Activated CD8-positive, alpha-beta memory T cell treated with anti-CD3 and anti-CD28 coated beads, Interleukin-2, amount 50 U/mL, for 24 hours (primary cell): ENCODE data around the gene HDAC2.
A peak's percentile ranks its signal among the peaks of the same experiment; 100 is the strongest.
"Not testable (repeated sequence)": the region's sequence is repeated elsewhere in the genome, so short reads cannot be mapped to it uniquely, and the experiment has no call there.

Source experiments
- DNase-seq: peaks from one replicate; pipeline ENCODE4 v3.0.0-alpha.2; 2020; ENCODE audit errors: extremely low read depth

The HDAC2 gene

DNA sequence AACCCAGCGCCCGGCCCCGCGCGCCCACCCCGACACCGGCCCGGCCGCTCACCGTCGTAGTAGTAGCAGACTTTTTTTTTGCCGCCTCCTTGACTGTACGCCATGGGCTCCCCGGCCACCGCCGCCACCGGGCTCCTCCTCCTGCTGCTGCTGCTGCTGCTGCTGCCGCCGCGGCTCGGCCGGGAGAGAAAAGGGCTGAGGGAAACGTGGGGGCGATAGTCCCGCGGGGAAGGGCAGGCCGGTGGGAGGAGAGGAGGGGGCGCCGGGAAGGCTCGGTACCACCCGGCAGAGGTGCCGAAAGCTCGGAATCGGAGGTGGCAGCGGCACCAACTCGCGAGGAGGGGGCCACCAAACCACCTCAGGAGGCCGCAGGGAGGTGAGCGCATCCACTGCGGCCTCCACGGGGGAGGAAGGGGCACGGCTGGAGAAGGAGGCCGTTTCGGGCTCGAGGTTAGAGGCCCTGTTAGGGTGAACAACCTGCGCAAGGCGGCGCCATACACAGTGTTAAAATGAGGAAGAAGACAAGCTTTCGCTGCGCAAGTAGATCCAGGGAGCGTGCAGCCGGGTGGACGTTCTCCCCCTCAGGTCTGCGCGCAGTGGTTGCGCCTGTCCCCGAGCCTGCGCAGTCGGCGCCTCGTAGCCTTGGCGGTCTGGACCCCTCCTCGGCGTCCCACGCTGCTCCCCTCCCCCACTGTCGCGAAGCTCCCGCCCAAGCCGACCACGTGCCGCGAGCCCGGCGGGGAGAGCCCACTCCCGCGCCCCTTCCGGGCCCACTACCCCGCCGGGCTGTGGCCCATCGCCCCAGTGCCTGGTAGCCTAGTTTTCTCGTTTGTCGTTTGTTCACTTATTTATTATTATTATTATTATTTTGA lies at the start of gene HDAC2:
HDAC2 (minus strand) TSS at position 344 of the 872 bp plus-strand sequence; CDS start at position 104, 240 bp downstream.
- DNase-seq = peak; percentile 71

DNA sequence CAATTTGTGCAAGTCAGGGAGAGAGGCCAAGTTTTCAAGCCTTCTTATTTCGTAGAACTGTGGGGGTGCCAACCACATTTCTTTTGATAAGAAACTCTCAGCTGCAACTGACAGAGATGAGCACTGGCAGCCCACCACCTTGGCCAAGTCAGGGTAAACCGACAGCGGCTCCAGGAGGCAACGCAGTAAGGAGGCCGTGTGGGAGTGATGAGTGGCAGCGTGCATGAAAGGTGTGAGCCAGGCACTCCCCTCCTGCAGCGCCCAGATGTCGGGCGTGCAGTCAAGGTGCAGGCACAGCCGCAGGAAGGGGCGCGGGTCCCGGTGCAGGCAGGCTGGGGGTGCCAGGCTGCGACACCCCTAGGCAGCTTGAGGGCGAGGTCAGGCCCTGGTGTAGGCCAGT lies 49.2 kb upstream of the HDAC2 start:
- no peak for DNase-seq

DNA sequence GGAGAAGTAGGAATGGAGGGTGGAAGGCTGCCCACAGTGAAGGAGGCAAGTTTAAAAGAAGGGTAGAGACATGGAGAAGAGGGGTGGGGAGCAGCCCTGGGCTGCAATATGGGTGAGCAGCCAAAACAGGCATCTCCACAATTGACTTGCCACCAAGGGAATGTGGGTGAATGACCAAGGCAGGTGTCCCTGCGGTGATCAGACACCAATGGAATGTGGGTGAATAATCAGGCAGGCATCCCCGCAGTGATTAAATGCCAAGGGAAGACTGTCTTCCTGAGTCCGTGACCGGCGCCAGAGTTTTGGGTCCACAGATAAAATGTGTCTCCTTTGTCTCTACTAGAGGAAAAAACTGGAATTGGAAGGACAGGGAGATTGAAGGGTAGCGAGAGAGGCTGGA lies 46.2 kb upstream of the HDAC2 start:
- not testable (repeated sequence) for DNase-seq

DNA sequence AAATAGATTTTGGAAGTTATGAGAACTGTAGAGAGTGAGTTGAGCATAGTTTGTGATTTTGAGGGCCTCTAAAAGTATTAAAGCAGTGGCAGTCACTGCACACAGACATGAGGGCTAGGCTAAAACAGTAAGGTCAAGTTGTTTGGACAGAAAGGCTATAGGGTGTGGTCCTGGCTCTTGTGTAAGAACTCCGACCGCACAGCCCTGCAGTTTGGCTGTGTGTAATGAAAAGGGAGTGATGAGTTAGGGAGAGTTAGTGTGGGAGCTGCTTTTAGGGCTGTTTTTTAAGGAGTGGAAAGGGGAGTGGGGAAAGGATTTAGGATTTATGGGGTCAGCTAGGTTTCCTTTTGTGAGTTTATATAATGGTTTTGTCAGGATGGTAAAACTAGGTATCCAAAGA lies 43.2 kb upstream of the HDAC2 start:
- not testable (repeated sequence) for DNase-seq

DNA sequence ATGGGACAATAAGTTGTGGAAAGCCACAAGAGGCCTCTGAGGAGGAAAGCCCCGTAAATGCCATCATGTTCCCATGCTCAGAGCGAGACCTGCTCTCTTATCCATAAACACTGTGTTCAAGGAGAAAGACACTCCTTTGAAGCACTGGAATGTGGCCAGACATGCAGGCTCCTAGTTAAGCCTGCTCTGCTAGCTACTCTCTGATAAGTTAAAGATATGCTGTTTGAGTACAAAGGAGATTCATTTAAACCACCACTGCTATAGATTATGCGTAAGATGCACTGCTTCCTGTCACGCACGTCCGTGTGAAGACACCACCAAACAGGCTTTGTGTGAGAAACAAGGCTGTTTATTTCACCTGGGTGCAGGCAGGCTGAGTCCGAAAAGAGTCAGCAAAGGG lies 40.5 kb upstream of the HDAC2 start:
- not testable (repeated sequence) for DNase-seq

DNA sequence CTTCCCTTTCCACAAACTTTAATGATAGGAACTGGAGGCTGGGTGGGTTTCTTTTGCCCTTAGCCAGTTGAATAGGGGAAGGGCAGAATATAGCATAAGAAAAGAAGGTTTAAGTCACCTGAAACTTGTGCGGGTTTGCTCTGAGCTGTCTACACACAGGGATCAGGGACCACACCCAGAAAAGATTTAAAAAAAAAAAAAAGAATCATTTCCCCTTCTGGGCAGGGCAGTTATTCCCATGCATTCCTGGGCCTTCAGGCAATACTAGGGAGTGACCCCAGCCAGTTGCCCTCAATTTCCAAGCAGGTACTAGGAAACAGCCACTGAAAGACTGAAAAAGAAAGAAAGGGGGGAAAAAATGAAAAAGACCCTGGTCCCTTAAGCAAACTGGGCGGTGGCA lies 39.6 kb upstream of the HDAC2 start:
- DNase-seq = no peak

DNA sequence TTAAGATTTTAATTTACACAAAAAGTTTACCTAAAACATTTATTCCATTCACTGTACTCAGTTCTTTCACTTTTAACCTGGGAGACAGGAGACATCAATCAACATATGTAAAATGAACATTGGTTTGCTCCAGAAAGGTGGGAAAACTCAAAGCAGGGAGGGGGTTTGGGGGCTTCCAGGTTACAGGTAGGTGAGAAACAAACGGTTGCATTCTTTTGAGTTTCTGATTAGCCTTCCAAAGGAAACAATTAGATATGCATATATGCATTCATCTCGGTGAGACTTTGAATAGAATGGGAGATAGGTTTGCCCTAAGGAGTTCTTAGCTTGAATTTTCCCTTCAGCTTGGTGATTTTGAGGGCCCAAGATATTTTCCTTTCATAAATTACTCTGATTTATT lies 38.2 kb upstream of the HDAC2 start:
- DNase-seq = no peak

DNA sequence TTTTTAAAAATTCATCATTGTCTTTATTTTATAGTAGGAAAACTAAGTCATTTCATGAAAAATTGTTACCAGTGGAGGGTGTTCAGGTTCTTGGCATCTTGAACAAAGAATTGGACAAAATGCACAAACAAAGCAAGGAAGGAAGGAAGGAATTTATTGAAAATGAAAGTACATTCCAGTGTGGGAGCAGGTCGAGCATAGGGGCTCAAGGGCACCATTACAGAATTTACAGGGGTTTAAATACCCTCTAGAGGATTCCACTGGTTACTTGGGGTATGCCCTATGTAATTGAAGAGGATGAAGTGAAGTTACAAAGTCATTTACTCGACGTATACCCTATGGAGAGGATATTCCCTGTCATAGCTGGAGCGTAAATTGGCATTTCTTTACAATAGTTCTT lies 37.4 kb upstream of the HDAC2 start:
- no peak for DNase-seq

DNA sequence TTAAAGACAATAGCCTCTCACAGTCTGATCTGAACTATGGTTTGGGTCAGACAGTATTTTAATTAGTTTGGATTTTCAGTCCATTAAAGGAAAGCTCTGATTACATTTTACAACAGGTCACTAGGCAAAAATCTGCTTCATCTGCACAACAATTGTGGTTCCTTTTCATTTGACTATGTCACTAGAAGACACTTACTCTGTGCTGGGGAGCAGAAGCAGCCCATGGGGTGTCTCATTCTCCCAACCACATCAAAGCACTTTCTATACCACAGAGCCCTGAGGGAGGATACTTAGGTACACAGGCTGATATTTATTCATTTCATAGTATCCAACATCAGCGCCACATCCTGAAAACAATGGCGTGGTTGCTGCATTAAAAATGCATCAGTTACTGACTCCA lies 36.6 kb upstream of the HDAC2 start:
- no peak for DNase-seq

DNA sequence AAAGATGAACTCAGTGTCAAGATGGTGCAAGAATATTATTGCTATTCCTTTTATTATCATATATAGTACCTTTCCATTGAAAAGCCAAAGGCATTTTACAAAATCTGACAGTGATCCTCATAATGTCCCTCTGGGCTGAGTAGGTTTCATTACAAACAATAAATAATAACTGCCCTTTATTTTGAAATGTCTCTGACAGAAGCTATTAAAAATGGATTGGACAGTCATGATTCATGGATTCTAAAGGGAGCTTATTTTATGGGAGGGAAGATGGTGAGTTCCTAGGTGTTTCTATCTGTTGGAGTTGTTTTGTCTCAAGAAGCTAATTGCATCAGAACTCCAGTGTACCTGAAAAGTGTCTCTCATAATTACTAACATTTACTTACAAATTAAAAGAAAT lies 30.4 kb upstream of the HDAC2 start:
- no peak for DNase-seq

DNA sequence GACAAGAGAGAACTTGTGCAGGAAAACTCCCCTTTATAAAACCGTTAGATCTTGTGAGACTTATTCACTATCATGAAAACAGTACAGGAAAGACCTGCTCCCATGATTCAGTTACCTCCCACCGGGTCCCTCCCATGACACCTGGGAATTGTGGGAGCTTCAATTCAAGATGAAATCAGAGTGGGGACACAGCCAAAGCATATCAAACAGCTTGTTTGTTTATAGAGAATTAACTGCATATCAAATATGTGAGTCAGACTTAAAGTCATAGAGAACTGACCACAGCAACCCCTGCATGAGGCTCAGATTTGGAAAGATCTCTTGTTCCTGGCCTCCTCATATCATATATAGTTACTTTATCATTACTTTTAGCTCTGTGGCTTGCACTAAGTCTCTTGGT lies 29.1 kb upstream of the HDAC2 start:
- no peak for DNase-seq

DNA sequence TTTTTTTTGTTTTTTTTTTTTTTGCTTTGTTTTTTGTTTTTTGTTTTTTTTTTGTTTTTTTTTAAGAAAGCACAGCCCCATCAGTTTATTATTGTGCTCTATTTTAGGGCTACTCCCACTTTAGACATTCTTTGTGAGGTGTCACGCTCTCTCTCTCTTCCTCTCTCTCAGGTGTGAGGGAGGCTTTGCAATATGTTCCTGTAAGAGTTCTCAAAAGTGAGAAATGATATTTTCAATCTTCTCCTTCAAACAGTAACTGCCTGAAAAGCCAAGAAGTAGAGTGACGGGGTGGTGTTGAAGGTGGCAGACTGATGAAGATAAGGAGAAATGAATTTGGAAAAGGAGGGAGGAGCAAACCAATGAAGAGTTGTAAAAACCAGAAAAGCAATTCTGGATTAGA lies 28.3 kb upstream of the HDAC2 start:
- no peak for DNase-seq

DNA sequence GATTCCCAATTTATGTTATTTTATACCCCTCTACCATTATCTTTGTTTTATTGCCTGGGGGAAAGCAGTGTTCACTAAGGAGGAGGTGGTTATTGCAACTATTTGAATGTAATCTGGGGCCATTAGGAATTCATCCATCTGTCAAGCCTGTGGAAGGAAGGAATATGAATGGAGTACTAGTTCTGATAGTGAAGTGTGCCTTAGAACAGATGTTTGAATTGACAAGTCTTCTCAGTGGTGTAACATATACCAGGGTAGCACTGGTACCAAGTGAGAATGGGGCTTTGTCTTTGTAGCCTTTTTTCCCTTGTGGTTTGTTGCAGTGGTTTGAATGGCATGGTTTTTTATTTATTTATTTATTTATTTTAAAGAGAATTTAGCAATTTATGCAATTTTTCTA lies 27.9 kb upstream of the HDAC2 start:
- DNase-seq = no peak

DNA sequence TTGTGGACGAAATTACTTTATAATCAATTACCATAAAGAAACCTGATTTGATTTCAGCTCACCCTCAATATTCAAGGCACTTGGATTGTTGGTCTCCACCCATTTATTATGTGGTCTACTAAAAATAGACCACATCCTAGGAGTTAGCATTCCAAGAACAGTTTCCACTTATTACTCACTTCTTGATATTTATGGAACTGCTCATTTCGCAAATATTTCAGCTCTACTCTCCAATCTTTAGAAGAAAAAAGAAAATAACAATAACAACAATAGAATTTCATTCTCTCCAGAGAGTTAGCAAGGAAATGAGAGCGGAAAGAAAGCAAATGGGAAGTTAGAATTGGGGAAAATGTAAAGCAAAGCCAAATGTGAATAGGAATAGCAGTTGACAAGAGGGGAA lies 26.2 kb upstream of the HDAC2 start:
- DNase-seq = no peak

DNA sequence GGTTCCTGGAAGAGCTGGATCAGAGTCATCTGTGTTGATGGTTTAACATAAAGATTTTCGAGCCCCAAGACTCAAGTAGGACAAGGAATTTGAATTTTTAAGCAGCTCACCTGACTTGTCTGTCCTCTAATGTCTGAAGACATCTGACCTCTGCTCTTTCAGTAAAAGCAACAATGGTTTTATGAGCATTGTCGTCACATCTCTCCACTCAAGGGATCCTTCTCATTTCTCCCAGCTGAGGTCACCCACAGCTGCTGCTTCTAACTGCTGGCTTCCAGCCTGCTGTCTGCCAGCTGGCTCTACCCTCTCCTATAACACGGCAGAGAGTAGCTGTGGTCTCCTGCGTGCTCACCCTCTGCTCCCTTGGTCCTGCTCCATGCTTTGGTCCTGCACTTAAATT lies 24.7 kb upstream of the HDAC2 start:
- no peak for DNase-seq

DNA sequence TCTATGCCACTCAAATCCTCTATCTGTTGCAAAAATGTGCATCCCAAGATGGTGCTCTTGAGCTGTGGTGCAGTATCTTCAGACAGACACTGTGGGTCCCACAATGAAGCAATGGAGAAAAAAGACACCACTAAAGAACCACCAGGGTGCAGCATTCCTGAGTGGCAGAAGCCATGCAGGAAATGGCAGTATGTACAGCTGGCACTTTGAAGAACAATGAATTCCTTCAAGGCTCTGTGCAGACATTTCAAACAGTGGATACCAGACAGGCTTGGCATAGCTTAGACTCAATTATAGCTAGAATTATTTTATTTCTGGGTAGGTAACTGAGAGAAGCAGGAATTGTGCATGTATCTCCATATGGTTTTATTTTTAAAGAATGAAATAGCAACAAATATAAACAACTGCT lies 24.0 kb upstream of the HDAC2 start:
- no peak for DNase-seq

DNA sequence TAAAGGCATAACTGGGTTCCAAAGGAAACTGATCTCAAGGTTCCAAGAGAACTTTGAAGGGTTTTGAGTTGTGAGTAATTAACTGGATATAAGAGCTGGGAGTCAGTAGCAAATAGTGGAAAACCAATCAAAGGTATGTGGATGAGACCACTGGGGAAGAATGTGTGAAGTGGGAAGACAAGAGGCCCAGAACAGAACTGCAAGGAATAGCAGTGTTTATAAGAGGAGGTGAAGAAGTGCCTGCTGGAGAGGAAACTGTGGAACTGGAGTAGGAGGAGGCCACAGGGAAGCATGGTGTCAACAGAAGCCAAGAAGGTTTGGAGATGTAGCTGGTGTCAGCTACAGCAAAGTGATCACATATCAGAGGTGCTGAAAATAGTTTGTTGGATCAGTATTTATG lies 18.7 kb upstream of the HDAC2 start:
- no peak for DNase-seq

DNA sequence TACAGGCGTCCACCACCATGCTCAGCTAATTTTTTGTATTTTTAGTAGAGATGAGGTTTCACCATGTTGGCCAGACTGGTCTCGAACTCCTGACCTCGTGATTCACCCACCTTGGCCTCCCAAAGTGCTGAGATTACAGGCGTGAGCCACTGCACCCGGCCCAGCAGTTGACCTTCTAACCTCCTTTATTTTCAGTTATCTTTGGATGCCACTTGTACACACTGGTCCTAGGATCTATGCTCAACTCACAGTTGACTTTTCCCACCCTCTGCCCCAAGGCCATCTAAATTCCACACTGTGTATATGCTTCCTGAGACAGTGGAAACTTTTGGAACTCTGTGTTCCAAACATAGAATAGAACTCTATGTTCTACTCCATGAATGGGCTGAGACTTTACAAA lies 11.7 kb upstream of the HDAC2 start:
- not testable (repeated sequence) for DNase-seq

DNA sequence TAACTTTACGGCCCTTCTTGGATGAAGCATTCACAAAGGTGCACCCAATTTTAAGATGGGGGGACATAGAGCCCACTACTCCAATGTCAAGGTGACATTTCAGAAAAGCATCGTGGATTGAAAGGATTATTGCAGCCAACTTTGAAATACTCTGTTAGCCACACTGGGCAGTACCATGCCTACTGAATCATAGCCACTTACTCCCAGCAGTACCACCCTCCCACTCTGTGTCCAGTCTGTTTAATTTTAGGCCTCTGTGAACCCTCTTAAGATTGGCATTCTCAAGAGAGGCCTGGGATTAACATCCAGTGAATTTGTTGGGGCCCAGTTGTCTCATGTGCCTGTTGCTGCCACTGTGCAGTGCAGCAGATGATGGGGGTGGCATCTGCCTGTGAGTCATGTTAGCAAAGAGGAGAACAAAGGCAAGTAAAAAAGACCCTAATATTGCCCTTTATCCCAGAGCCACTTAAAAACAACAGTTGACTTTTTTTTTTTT lies 11.2 kb upstream of the HDAC2 start:
- DNase-seq = no peak

DNA sequence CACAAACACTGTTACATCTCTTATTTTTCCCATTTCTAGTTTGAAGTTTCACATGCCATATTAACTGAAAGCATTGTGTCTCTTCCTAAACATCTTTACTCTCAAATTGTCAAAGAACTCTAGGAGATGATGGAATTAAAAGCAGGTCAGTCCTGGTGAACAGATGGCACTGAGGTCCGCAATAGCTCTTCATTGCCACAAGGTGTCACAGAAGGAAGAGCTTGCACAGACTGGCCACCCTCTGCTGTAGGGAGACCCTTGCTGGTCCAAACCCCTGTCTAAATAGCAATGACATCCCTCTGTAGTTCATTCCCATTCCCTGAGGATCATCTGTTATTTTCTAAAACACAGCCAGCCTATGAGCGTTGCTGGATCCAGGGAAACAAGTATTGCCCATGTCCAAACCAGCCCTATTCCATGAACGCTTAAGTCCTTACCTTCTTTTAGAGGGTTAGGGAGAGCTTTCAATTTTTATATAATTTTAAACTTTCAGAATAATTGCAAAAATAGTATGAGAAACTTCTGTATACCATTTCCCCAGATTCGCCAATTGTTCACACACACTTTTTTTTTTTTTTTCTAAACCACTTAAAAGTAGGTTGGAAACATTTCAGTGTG lies 10.1 kb upstream of the HDAC2 start:
- DNase-seq = no peak

DNA sequence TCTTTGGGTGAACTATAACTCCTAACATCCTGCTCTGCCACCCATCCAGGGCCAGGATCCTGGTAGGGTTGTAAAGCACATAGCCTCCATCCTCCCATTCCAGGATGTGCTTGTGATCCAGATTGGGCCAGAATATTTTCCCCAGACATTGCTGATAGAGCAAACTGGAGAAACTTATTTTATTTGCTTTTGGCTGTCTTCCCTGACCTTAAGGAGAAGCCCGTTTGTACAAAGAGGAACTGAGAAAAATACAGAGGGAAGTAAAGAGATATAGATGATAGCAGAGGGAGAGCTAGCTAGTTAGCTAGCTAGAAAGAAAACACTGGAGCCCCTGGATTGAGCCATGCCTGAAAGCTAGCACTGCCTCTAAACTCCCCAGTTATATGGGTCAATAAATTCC lies 9.0 kb upstream of the HDAC2 start:
- DNase-seq = no peak

DNA sequence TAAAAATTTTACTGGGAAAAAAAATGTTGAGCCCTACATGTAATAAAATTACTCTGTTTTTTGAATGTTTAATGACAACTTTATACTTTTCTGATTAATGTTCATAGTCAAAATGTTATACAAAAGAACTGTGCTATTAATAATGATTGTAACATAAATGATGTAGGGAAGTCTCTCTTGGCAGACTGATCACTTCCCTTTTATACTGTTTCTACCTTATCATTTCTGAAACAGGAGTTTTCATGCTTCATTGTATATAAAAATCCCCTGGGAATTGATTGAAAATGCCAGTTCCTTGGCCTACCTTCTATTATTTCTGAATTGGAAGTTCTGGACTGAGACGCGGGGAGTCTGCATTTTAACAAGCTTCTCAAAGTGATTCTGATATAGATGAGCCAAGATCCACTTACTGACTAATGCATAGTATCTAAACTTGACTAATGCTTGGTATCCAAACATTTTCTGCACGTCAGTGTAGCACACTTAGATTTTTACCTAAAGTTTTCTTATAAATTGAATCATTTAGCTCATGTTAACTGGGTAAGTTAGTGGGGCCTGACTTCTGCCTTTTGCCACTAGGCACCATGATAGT lies 7.2 kb upstream of the HDAC2 start:
- no peak for DNase-seq

DNA sequence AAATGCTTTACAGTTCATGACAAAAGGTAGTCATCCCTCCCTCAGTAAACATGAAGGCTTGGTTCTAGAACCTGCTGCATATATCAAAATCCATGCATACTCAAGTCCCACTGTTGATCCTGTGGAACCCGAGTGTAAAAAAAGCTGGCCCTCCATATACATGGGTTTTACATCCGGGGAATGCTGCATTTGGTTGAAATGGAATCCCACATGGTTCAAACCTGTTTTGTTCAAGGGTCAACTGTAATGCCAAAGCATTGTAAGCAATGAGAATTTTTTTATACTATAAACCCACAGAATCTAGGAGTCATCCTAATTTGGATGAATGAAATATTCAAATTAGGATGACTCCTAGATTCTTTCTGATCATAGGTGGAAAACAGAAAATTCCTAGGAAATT lies 5.9 kb upstream of the HDAC2 start:
- no peak for DNase-seq
